Stimulated activated CD8-positive, alpha-beta memory T cell treated with anti-CD3 and anti-CD28 coated beads, Interleukin-7, amount 100 ng/mL, for 24 hours (primary cell): ENCODE results near the gene VPS29.
"Not testable (repeated sequence)": the region's sequence is repeated elsewhere in the genome, so short reads cannot be mapped to it uniquely, and the experiment has no call there.

Source experiments
- DNase-seq: peaks from one replicate; pipeline ENCODE4 v3.0.0-alpha.2; 2020; ENCODE audit warnings: low read depth

Gene VPS29

DNA sequence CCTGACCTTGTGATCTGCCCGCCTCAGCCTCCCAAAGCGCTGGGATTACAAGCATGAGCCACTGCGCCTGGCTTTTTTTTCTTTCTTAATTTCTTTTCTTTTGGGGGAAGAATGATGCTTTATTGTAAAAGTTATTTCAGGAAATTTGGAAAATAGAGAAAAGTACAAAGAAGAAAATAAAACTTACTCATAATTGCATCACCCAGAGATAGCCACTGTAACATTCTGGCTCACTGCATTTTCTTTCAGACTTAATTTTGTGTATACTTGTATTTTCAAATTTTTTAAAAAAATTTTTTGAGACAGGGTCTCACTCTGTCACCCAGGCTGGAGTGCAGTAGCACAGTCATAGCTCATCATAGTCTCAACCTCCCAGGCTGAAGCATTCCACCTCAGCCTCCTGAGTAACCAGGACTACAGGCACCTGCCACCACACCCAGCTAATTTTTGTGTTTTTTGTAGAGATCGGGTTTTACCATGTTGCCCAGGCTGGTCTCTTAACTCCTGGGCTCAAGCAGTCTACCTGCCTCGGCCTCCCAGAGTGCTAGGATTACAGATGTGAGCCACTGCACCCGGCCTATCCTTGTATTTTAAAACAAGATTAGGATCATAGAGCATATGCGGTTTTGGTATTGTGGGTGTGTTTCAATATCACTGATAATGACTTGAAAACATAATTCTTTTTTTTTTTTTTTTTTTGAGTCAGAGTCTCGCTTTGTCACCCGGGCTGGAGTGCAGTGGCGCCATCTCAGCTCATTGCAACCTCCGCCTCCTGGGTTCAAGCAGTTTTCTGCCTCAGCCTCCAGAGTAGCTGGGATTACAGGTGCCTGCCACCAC lies 19.2 kb upstream of the VPS29 start:
- not testable (repeated sequence) for DNase-seq

DNA sequence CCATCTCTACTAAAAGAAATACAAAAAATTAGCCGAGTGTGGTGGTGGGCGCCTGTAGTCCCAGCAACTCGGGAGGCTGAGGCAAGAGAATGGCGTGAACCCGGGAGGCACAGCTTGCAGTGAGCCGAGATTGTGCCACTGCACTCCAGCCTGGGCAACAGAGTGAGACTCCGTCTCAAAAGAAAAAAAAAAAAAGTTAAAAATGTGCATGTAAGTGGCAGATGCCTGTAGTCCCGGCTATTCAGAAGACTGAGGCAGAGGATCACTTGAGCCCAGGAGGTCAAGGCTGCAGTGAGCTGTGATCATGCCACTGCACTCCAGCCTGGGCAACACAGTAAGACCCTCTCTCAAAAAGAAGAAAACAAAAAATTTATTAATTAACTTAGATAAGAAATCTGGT lies 16.1 kb upstream of the VPS29 start:
- not testable (repeated sequence) for DNase-seq

DNA sequence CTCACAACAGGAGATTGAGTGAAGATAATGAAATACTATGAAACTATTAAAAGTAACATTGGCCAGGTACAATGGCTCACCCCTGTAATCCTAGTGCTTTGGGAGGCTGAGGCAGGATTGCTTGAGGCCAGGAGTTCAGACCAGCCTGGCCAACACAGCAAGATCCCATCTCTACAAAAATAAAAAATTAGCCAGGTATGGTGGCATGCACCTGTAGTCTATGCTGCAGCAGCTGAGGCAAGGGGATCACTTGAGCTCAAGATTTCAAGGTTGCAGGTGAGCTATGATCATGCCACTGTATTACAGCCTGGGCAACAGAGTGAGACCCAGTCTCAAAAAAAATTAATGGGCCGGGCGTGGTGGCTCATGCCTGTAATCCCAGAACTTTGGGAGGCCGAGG lies 15.1 kb upstream of the VPS29 start:
- DNase-seq, result no peak

DNA sequence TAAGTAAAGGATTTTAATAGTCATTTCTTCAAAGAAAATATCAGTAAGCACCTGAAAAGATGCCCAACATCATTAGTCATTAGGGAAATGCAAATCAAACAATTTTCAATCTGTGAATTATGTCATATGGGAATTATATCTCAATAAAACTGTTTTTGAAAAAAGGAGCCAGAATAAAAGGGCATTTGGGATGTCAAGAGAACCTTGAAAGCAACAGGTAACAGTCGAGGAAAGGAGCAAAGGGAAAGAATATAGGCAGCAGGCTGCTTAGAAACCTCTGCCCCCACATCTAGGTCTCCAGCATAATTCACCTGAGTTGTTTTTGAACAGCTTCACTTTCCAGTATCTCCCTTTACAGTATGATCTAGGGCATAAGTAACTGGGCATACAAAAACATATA lies 12.5 kb upstream of the VPS29 start:
- no peak for DNase-seq

DNA sequence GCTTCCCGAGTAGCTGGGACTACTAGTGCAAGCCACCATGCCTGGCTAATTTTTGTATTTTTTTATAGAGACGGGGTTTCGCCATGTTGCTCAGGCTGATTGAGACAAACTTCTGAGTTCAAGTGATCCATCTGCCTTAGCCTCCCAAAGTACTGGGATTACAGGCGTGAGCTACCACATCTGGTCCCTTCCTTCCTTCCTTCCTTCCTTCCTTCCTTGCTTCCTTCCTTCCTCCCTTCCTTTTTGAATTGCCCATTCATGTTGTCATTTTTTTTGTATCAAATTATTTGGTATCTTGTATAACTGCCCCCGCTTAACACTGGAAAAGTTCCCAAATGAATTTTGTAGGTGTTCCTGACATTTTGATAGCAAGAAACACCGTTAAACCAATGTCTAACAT lies 11.9 kb upstream of the VPS29 start:
- no peak for DNase-seq

DNA sequence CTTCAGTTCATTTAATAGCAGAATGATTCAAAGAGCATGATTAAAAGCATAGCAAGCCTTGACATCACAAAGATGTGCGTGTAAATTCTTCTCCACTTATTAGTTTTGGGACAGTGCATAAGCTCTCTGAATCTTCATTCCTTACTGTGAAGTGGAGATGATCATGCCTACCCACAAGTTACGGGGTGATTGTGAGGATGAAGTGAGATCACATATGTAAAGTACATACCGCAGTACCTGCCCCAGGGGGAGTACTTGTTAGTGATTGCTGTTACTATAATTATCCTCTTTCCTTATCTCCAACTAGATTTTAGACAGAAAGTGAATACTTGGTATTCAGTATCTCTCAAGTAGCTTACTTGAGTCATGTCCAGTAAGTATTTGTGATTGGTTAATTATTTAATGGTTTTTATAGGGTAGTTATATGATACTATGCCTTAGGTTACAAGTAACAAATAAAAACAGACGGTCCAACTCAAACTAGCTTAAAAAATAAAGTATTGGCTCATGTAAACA lies 6.2 kb upstream of the VPS29 start:
- DNase-seq, result no peak

DNA sequence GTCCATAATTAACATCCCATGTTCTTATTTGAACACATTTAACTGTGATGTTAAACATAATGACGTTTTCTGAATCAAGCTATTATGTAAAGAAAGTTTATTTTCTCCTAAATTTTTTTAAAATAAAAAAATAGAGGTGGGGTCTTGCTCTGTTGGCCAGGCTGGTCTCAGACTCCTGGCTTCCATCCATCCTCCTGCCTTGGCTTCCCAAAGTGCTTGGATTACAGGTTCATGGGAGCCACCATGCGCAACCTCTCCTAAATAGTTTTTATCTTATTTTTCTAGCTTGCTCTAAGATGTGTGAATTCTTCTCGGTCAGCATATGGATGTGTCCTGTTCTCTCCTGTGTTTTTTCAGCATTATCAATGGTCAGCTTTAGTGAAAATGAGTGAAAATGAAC lies 3.4 kb upstream of the VPS29 start:
- no peak for DNase-seq

DNA sequence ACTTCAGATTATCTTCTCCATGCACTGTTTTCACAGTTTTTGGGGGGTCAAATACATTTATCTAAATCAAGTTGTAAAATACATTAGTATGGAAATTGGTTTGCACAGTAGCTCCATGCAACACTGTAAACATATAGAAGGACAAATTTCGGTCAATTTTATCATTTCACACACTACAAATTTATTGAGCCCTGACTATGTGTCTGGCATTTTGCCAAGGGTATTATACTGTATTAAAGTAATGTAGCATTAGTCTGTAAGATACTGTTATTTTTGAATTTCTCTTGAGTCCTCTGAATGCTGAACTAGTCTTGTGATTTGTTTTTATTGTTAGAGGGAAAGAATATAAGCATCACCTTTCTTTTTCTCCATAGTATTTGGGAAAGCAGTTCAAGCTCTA lies 1.5 kb upstream of the VPS29 start:
- no peak for DNase-seq

DNA sequence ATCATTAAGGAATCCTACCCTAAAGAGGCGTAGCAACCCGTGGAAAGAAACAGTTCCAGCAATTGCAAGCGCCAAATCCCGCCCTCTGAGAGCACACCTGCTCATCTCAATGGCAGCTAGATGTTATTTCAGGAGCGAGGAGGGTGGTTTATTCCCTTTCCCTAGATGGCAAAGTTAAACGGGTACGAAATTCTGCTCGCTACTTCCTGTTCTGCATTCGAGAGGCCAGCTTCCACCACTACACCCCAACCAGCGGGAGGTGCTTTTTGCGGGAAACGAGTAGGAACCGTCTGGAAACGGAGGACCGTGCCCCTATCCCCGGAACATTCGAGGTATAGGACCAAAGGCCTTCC lies 536 bp downstream of the VPS29 start:
- DNase-seq, result no peak

DNA sequence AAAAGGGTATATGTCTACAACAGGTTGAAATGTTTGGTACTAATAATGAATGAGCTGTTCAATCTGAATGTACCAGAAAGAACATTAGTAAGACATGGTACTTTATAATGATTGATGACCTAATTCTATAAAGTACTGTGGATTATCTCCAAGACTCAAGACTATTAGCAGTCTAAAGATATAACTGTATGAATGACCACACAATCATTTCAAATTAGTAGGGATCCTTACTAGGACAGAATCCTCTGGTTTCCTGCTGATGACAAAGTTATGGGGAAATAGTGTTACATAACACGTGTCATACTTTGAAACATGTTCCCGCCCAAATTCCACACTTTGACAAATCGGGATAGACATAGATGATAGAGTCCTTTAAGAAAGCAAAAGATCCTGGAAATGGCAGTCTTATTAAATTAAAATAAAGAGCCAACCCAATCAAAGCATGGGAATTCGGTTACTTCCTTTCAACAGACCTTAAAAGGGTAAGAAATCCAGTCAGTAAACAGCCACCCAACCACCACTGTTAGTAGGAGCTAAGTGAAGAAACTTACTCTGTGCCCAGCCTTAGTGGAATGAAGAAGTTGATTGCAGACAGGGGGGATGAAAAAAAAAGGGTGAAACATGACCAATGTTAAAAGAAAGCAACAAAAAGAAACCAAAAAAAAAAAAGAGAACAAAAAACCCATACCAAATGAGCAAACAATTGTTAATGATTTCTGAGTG lies 2.8 kb downstream of the VPS29 start:
- DNase-seq, result no peak

DNA sequence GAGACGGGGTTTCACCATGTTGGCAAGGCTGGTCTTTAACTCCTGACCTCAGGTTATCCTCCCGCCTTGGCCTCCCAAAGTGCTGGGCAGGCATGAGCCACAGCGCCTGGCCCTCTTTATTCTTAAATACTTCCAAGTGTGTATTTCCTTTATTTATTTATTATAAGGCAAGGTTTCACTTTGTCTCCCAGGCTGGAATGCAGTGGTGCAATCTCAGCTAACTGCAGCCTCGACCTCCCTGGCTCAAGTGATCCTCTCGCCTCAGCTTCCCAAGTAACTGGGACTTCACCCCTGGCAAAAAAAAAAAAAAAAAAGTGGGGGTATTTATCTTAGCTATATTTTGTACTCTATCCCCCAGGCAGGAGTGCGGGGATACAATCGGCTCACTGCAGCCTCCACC lies 26.5 kb downstream of the VPS29 start:
- no peak for DNase-seq

DNA sequence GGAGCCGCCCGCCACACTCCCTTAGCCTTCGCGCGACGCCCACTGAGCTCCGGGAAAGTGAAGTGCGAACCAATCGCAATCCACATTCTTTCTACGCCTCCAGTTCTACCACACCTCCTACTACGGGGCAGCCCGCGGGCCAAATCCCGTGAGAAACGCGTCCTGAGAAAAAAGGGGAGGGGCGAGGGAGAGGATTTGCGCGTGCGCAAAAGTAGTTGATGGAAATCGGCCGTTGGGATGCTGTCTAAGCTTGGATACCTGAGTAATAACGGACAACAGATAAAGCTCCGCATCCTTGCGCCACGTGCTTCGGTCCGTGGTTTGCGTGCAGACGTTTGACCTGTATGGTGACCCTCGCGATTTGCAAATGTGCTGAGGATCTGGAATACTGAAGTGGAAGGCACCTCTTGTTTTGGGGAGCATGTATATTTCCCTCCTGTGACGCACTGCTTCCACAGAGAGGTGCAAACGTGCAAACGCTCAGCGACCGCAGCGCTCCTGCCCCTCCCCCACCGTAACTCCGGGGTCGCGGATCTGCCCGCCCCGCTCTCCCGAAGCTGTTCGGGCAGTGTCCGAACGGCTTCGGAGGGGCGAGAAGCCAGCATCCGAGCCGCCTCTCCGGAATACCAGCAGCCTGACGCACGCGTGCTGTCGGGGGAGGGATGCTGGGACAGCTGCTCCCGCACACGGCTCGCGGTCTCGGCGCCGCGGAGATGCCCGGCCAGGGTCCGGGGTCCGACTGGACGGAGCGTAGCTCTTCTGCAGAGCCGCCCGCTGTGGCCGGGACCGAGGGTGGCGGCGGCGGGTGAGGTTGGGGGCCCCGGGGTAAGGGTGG lies 33.5 kb downstream of the VPS29 start, which contains the start of the genes FAM216A and GPN3:
Gene FAM216A (plus strand): TSS at position 632 of the 835 bp plus-strand sequence. CDS start 31 bp downstream, at position 663.
Gene GPN3 (minus strand): TSS at position 44 of the 835 bp plus-strand sequence. CDS start 54 bp downstream, outside the sequence.
- DNase-seq, result peak; percentile 89

DNA sequence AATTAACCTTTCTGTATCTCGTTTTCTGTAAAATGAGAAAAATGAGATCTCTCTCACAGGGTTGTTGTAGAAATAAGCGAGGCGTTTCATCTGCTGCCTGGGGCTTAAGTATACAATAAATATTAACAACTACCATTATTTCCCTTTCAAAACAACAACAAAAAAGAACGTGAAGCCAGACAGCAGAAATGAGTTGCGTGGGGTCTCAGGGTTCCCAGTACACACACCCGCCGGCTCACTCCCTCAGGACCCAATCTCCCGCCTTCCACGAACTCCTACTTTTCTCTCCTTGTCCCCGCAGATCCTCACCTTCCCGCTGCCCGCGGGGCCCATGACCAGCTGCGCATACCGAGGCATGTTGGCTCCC lies 34.1 kb downstream of the VPS29 start:
- no peak for DNase-seq

DNA sequence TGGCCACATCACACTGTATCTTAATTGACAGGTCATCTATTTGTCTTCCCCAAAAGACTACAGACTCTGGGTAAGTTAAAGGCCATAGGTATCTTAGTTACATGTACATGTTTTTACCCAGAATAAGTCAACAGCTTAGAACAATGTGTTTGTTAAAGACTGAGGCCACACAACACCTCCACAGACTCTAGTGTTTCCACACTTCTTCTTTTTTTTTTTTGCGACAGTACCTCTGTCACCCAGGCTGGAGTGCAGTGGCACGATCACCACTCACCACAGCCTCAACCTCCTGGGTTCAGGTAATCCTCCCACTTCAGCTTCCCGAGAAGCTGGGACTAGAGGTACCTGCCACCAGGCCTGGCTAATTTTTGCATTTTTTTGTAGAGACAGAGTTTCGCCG lies 35.1 kb downstream of the VPS29 start:
- no peak for DNase-seq

DNA sequence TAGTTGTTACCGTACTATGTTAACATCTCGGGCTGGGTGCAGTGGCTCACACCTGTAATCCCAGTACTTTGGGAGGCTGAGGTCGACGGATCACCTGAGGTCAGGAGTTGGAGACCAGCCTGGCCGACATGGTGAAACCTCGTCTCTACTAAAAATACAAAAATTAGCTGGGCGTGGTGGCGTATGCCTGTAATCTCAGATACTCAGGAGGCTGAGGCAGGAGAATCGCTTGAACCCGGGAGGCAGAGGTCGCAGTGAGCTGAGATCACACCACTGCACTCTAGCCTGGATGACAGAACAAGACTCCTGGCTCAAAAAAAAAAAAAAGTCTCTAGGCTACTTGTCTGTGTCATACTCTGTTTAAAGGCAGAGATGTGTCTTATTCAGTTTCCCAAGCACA lies 36.1 kb downstream of the VPS29 start:
- DNase-seq, result not testable (repeated sequence)

DNA sequence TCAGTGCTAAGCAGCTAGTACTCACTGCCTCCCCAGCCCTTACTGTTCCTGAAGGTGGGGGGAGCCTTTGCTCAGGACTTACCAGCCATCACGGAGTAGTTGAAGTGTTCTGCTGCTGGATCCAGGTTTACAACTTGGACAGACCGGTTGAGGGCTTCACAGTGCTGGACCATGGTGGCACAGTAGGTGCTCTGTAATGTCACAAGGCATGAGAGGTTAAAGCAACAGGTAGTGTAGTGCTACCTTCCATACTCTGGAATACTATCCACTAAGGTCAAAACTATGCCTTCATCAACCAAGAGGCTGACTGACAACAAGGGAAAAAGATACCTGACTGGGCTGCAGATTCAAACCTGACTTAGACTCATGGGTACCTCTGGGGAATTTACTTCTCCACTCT lies 36.9 kb downstream of the VPS29 start:
- DNase-seq, result no peak

DNA sequence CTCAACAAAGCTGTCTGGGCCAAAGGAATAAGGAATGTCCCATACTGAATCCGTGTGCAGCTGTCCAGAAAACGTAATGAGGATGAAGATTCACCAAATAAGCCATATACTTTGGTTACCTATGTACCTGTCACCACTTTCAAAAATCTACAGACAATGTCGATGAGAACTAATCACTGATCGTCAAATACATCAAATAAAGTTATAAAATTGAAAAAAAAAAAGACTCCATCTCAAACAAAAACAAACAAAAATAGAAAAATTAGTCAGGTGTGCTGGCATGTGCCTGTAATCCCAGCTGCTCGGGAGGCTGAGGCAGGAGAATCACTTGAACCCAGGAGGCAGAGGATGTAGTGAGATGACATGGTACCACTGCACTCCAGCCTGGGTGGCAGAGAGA lies 40.7 kb downstream of the VPS29 start:
- not testable (repeated sequence) for DNase-seq

DNA sequence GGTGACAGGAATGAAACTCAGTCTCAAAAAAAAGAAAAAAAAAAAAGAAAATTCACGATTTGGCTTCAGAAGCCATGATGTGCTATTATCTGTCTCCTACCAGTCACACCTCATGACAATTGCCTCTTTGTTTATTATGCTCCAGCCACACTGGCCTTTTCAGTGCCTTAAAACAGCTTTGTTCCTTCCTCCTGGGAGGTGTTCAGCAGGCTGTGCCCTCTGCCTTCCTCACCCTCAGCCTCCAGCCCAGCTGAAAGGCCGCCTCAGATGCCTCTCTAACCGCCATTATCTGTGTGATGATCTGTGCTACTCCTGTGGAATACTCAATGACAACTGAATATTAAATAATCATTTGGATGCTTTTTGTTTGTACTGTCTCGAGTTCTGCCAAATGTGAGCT lies 43.2 kb downstream of the VPS29 start:
- no peak for DNase-seq

DNA sequence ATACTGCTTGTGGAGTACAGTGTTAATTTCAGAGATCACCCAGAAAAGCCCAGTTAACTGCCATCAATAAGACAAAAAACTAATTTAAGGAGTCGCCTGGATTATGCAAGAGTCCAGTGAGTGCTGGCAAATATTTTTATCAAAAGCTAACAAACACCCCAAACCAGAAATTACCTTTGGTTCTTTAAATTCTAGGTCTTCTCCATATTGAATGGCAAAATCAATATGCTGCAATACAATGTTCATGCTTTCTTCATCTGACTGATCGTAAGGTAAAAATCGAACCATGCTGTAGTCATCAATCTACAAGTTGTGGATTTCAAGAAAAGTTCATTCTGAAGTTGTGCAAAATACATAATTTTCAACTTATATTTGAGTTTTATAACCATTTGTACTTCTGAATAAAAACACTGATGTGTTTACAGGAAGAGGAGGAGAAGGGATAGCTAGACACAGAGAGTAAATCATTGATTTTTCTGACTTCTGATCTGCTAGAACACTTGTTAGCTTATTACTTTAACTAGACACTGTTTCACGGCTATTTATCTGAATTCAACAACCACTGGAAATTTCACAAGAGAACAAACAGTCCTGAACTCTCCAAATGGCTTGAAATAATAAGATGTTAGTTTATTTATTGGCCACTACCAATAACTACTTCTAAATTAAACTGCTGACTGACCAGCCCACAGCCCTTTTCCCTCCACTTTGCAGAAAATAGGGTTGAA lies 48.2 kb downstream of the VPS29 start:
- DNase-seq, result no peak

DNA sequence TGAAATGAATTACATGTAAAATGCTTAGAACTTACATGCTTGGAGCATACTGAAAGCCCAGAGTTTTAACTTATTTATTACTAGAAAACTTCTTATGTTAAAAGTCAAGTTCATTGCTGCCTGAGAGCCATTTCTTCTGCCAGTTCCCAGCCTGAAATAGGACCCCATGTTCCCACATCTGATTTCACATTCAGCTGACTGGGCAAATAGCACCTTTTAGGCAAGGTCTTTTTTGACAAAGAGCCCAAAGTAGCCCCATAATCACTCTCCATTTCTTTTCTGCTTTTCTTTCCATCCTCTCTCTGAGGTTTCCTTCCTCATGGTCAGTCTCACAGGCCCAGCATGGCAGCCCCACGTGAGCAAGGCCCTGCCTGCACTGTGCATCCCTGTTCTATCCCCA lies 50.6 kb downstream of the VPS29 start:
- DNase-seq, result no peak

DNA sequence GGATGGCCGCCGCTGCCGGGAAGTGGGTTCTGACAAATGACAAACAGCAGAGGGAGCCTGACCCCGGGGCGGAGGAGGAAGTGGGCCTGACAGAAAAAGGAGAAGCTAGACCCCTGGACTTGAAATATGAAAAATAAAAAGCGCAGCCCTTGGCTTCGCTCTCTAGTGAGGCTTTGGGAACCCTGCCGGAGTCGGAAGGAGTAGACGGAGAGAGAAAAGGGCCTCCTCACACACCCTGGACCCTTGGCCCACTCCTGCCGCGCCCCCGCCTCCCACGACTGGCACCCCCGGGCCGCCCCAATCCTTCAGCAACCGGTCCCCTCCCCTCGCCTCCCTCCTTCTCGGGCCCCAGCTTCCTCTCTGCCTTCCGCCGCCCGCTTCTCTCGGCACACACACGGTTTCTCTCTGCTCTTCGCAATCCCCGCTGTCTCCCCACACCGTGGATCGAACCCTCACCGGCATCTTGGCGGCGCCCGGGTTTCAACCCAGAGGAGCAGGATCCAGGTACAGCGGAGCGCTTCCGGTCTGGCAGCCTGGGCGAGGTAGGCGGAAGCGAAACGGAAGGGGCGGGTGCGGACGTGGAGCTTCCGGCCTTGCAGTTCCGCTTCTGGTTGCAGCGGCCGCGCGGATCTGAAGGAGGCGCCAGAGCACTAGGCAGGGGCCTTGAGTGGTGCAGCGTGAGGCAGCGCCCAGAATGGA lies 52.0 kb downstream of the VPS29 start, which contains the start of gene ARPC3:
Gene ARPC3 (minus strand): TSS at position 539 of the 699 bp plus-strand sequence. CDS start 77 bp downstream, at position 462.
- DNase-seq, result peak; percentile 90
